ENCODE results near the gene CAMTA1.

Gene CAMTA1

GRCh38 chr1:7040969-7041695 lies 255.9 kb downstream of the CAMTA1 start:
- DNase-seq (ENCODE audit: low read depth) = no peak

DNA sequence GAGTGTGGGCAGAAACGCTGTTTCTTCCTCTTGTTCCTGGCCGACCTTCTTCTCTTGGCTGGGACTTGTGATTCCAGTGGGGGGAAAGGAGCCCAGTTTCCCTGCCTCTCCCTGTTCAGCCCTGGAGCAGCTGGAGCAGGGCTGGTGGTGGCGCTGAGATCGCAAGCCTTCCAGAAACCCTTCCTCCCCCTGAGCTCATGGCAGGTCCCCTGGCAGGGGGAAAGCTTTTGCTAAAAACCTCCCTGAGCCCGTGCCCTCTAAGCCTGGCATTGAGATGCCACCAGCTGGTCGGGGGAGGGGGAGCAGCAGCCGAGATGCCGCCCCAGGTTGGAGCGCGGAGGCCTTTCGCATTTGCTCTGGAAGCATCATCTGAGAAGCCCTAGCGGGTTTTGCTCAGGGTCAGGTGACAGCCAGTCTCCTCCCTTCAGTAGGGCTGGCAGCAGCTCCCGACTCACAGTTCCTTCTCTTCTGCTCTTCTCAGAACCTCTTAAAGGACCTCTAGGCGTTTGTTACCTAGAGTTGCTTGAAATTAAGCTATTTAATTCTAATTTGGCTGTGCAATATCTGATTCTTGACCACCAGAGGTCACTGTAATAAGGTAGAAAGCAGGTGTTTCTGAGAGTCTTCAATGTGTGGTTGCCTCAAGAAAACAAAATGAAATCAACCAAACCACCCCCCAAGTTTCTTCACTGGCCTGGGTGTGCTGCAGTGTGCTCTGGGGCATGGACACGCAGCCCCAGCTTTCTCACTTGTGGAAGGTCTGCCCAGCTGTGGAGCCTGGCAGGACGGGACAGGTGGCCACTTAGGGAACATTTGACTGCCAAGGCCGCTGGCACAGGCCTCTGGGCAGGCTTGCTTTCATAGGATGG lies 257.3 kb downstream of the CAMTA1 start:
- DNase-seq (ENCODE audit: low read depth) = no peak

DNA sequence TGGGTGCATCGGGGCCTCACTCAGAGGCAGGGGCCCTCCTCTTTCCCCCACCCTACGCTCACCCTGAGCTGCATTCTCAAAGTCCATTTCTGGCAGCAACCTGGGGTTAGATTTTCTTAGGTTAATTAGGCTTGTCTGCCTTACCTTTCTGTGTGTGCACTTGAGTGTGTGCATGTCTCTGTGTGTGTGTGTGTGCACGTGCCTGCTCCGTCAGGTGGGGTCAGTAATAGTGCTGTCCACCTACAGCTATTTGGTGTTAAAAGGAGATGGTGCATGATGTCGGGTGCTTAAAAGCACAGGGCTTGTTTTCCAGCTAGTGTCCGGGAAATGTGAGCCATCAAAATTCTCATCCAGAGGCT lies 257.9 kb downstream of the CAMTA1 start:
- no peak for DNase-seq (ENCODE audit: low read depth)

DNA sequence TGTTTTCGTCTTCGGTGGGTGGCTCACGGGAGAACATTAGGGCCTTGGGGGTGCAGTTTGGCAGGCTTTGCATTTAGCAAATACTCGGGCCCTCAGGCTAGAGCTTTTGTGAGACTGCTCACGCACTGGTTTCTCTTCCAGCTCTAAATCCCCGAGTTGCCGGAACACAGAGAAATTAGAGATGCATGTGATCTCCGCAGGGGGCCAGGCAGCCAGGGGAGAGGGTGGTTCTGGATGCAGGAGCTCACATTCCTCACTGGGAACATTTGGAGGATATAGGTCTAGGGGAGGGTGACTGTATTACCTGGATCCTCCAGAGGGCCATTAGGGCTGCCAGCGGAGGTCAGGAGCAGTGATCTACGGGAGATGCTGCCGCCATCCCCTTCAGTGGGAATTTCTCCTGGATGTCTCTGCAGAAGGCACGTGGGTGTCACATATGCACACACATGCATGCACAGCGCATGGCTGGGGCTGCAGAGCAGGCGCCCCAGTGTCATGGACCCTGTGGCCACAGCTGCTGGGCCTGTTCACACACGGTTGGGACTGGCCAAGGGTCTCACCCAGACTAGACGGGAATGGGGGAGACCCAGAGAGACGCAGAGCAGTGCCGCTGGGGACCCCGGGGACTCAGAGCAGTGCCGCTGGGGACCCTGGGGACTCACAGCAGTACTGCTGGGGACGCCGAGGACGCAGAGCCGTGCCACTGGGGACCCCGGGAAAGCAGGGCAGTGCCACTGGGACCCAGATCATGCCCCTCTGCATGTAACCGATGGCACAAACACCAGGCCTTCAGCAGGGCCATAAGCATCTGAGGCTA lies 258.7 kb downstream of the CAMTA1 start:
- DNase-seq (ENCODE audit: low read depth) = no peak

- DNase-seq (ENCODE audit: low read depth) = no peak
Measured at GRCh38 chr1:7045897-7046296, 260.6 kb downstream of the CAMTA1 start.

GRCh38 chr1:7046314-7046713 lies 261.1 kb downstream of the CAMTA1 start:
- peak; percentile 9 for DNase-seq (ENCODE audit: low read depth)

GRCh38 chr1:7046891-7047290 lies 261.6 kb downstream of the CAMTA1 start:
- DNase-seq (ENCODE audit: low read depth) = no peak

DNA sequence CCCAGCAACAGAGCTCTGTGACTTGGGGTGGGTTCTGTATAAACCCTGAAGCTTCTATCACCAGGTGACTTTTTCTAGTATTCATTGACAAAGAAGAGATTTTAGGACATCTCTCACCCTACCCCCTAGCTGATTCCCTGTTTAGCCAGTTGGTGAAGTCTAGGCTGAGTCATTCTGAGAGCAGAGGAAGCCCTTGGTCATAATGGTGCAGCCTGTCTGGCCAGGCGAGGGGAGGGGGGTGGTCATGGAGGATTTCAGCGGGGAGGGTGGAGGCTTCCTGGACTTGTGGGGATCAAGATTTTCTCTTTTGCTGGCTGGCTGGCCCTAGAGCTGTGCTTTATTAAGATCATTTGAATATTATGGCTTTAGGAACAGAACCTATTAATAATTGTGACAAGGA lies 262.6 kb downstream of the CAMTA1 start:
- DNase-seq (ENCODE audit: low read depth) = no peak

DNA sequence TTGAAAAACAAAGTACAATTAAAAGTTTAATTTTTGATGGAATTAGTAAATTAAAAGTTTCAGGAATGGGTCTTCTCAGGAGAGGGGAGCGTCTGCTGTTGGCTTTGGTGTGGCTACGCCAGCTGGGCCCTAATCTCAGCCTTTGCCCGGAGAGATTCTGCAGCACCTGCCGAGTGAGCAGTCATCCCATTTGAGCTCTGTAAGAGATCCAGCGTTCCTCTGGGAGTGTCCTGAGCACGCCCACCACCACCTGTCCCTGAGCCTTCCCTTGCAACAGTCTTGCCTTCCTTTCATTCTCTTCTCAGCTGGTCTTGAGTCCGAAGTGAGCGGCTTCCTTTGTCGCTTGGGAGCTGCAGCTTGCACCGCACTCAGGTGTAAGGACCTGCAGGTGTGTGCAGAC lies 263.1 kb downstream of the CAMTA1 start:
- no peak for DNase-seq (ENCODE audit: low read depth)

- DNase-seq (ENCODE audit: low read depth) = no peak
Measured at GRCh38 chr1:7049913-7050625, 264.8 kb downstream of the CAMTA1 start.

DNA sequence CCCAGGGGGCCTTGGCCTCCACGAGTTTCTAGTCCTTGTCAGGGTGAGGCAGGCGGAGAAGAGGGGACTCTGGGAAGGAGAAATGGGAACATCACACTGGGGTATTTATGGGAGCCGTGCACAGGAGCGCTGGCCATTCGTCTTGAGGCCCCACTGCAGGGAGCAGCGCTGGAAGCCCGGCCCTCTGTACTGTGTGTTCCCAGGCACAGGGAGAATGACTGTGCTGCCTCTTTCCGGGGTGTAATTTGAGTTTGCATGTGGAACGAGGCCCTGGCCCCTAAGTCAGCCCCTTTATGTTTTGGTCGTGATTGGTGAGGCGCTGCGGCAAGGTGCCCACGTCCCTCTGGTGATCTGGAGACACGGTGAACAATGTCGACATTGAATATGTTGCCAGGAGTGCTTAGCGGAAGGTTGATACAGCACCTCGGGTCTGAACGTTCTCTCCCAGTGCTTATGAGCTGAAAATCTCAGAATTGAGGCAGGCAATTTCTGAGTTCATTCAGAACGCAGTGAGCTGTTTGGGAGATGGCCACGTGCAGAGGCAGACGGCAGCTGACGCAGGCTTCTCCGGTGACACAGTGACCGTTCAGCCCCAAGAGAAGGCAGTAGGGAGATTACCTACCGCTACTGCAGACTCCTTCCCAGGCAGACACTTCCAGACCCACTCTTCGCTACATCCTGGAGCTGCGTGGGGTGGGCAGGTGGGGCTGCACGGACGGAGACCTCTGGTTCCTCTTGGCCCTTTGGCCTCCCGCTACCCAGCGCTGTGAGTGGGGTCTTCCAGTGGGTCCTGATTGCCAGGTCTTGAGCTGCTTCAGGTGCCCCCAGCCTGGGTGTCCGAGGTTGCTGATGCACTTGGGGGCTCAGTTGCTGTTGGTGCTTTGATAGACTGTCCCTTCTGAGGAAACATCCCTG lies 265.8 kb downstream of the CAMTA1 start:
- no peak for DNase-seq (ENCODE audit: low read depth)

GRCh38 chr1:7052701-7053100 lies 267.4 kb downstream of the CAMTA1 start:
- DNase-seq (ENCODE audit: low read depth) = no peak

DNA sequence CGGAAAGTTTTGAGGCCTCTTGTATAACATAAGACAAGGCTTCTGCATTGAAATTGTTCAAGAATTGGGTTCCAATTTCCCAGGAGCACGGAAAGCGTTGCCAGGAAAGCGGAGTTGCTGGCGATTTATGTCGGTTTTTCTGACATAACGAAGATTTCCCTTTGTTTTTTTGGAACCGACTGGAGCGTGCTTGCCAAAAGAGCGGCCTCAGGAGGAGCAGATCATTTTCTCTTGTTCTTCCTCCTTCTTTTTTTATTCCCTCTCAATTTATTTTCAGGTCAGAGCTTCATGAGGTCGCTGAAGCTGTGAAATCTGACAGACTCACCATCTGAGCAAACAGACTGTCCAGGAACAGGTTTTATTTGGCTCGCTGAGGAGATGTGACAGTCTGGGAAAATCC lies 275.5 kb downstream of the CAMTA1 start:
- DNase-seq (ENCODE audit: low read depth) = no peak

- no peak for DNase-seq (ENCODE audit: low read depth)
Measured at GRCh38 chr1:7062346-7063061, 277.2 kb downstream of the CAMTA1 start.

- DNase-seq (ENCODE audit: low read depth) = no peak
Measured at GRCh38 chr1:7063981-7064380, 278.7 kb downstream of the CAMTA1 start.

GRCh38 chr1:7068552-7068951 lies 283.3 kb downstream of the CAMTA1 start:
- DNase-seq (ENCODE audit: low read depth) = no peak

GRCh38 chr1:7069931-7070330 lies 284.7 kb downstream of the CAMTA1 start:
- DNase-seq (ENCODE audit: low read depth) = no peak

DNA sequence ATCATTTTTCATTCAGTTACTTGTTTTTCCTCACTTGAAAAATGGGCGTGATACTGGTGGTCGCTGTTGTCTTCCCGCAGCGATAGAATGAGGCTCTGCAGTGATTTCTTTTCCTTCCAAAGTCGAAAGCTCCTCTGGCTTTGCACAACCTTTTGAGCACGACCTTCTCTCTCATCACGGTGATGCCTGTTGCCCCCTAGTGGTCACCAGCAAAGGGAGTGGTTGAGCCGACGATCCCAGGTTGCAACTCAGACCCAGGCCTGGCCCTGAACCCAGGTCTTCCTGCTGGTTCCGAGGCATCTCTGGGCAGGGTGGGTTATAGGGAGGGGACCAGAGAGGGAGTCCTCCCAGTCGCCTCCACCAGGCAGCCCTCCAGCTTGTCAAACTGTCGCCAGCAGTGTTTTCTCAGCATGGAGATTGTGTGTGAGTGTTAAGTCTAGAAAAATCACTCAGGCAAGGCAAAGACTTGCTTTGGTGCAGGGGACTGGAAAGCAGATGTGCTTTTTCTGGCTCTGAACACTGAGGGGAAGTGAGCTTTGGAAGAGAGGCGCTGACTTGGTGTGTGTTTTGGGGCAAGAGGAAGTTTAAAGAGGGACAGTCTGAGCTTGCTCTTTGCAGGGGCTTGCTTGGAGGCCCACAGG lies 285.3 kb downstream of the CAMTA1 start:
- peak; percentile 17 for DNase-seq (ENCODE audit: low read depth)

GRCh38 chr1:7076117-7076516 lies 290.9 kb downstream of the CAMTA1 start:
- no peak for DNase-seq (ENCODE audit: low read depth)

- no peak for DNase-seq (ENCODE audit: low read depth)
Measured at GRCh38 chr1:7076572-7076971, 291.3 kb downstream of the CAMTA1 start.
